ENCODE measurements around the gene SLC5A4.

Gene SLC5A4

GRCh38 chr22:32269316-32269715, 14.2 kb upstream of the SLC5A4 start:
- no peak for TF ChIP-seq TEAD4 (IDR thresholded peaks at IDR 0.05)
- no peak for TF ChIP-seq MAX (IDR thresholded peaks at IDR 0.05)
- TF ChIP-seq REST (IDR thresholded peaks at IDR 0.05; ENCODE audit: low read depth): no peak
- no peak for TF ChIP-seq RAD21 (IDR thresholded peaks at IDR 0.05; ENCODE audit: low read depth)
- TF ChIP-seq TCF12 (IDR thresholded peaks at IDR 0.05; ENCODE audit: low read depth): no peak
- TF ChIP-seq EGR1 (IDR thresholded peaks at IDR 0.05): no peak

- TF ChIP-seq YY1 (IDR thresholded peaks at IDR 0.05; ENCODE audit: low read depth) (no peak), FOXM1 (IDR thresholded peaks at IDR 0.05; ENCODE audit: borderline replicate concordance, low read depth) (no peak)
Measured at GRCh38 chr22:32267011-32267410, 11.9 kb upstream of the SLC5A4 start.

GRCh38 chr22:32265882-32266767, 11.0 kb upstream of the SLC5A4 start:
- TF ChIP-seq RAD21 (IDR thresholded peaks at IDR 0.05; ENCODE audit: low read depth): peak; percentile 78
- TF ChIP-seq NFIC (IDR thresholded peaks at IDR 0.05): peak; percentile 55; the same call in 1 of the 2 replicates
- TF ChIP-seq CREB1 (IDR thresholded peaks at IDR 0.05; ENCODE audit: low read depth): no peak
- no peak for TF ChIP-seq TEAD4 (IDR thresholded peaks at IDR 0.05)

- no peak for TF ChIP-seq YY1 (IDR thresholded peaks at IDR 0.05; ENCODE audit: low read depth)
- no peak for TF ChIP-seq CEBPB (IDR thresholded peaks at IDR 0.05)
- no peak for TF ChIP-seq FOXM1 (IDR thresholded peaks at IDR 0.05; ENCODE audit: borderline replicate concordance, low read depth)
- no peak for TF ChIP-seq TCF12 (IDR thresholded peaks at IDR 0.05; ENCODE audit: low read depth)
- no peak for TF ChIP-seq RAD21 (IDR thresholded peaks at IDR 0.05; ENCODE audit: low read depth)
- no peak for TF ChIP-seq TAF1 (IDR thresholded peaks at IDR 0.05; ENCODE audit: low read depth)
- TF ChIP-seq TEAD4 (IDR thresholded peaks at IDR 0.05): no peak
- TF ChIP-seq USF1 (IDR thresholded peaks at IDR 0.05): no peak
- TF ChIP-seq MAX (IDR thresholded peaks at IDR 0.05): no peak
- no peak for TF ChIP-seq NFIC (IDR thresholded peaks at IDR 0.05)
- TF ChIP-seq EP300 (IDR thresholded peaks at IDR 0.05; ENCODE audit: borderline replicate concordance): no peak
- TF ChIP-seq ZBTB7A (IDR thresholded peaks at IDR 0.05; ENCODE audit: low read depth): no peak
- TF ChIP-seq EGR1 (IDR thresholded peaks at IDR 0.05): no peak
- no peak for TF ChIP-seq REST (IDR thresholded peaks at IDR 0.05; ENCODE audit: low read depth)
- TF ChIP-seq CREB1 (IDR thresholded peaks at IDR 0.05; ENCODE audit: low read depth): no peak
Measured at GRCh38 chr22:32261306-32261705, 6.2 kb upstream of the SLC5A4 start.

GRCh38 chr22:32258791-32259190, 3.6 kb upstream of the SLC5A4 start:
- TF ChIP-seq RAD21 (IDR thresholded peaks at IDR 0.05; ENCODE audit: low read depth) (no peak), ZBTB7A (IDR thresholded peaks at IDR 0.05; ENCODE audit: low read depth) (no peak), FOXM1 (IDR thresholded peaks at IDR 0.05; ENCODE audit: borderline replicate concordance, low read depth) (no peak), CEBPB (IDR thresholded peaks at IDR 0.05) (peak; percentile 55; the same call in 1 of the 2 replicates), YY1 (IDR thresholded peaks at IDR 0.05; ENCODE audit: low read depth) (no peak)

GRCh38 chr22:32255726-32256125, 579 bp upstream of the SLC5A4 start:
- TF ChIP-seq YY1 (IDR thresholded peaks at IDR 0.05; ENCODE audit: low read depth): no peak
- TF ChIP-seq RAD21 (IDR thresholded peaks at IDR 0.05; ENCODE audit: low read depth): no peak
- TF ChIP-seq FOXM1 (IDR thresholded peaks at IDR 0.05; ENCODE audit: borderline replicate concordance, low read depth): no peak
- TF ChIP-seq EGR1 (IDR thresholded peaks at IDR 0.05): no peak
- no peak for TF ChIP-seq NFIC (IDR thresholded peaks at IDR 0.05)
- TF ChIP-seq REST (IDR thresholded peaks at IDR 0.05; ENCODE audit: low read depth): no peak
- TF ChIP-seq ZBTB7A (IDR thresholded peaks at IDR 0.05; ENCODE audit: low read depth): no peak
- TF ChIP-seq MAX (IDR thresholded peaks at IDR 0.05): no peak

All from Ishikawa (cell line).